BLaER1 (cell line): ENCODE results near the gene RIC8B.

Experiments used
- H3K27ac ChIP-seq: shearing (Covaris generic); formaldehyde crosslinking; 2 replicates; pipeline ENCODE4 v1.8.1; 2022
- H3K27me3 ChIP-seq: shearing (Covaris generic); formaldehyde crosslinking; 2 replicates; pipeline ENCODE4 v1.8.1; 2022
- H3K36me3 ChIP-seq: shearing (Covaris generic); formaldehyde crosslinking; 2 replicates; pipeline ENCODE4 v1.8.1; 2022
- H3K4me1 ChIP-seq: shearing (Covaris generic); formaldehyde crosslinking; 2 replicates; pipeline ENCODE4 v1.8.1; 2022
- H3K4me2 ChIP-seq: shearing (Covaris generic); formaldehyde crosslinking; 2 replicates; pipeline ENCODE4 v1.8.1; 2022
- H3K4me3 ChIP-seq: shearing (Covaris generic); formaldehyde crosslinking; 2 replicates; pipeline ENCODE4 v1.8.1; 2022
- H3K9ac ChIP-seq: shearing (Covaris generic); formaldehyde crosslinking; 2 replicates; pipeline ENCODE4 v1.8.1; 2022
- H3K9me3 ChIP-seq: shearing (Covaris generic); formaldehyde crosslinking; 2 replicates; pipeline ENCODE4 v1.8.1; 2022
- H4K20me1 ChIP-seq: shearing (Covaris generic); formaldehyde crosslinking; 2 replicates; pipeline ENCODE4 v1.8.1; 2022
- Cebpa-rat ChIP-seq: shearing (Covaris generic); IDR thresholded peaks from 2 replicates; pipeline ENCODE4 v1.8.1; 2022

RIC8B gene

GRCh38 chr12:106885541-106886249, 111.2 kb downstream of the RIC8B start:
- no peaks in the 10 kb centered on the region for H3K9me3 ChIP-seq
- no peak for TF ChIP-seq Cebpa-rat
- H3K4me1 ChIP-seq = no peaks in the 10 kb centered on the region
- H3K9ac ChIP-seq = no peak overlapping the region
- H3K36me3 ChIP-seq = peaks cover 77% of the 10 kb centered on the region
- no peak overlapping the region for H3K4me3 ChIP-seq
- no peak overlapping the region for H3K4me2 ChIP-seq
- no peaks in the 10 kb centered on the region for H3K27me3 ChIP-seq
- no peak overlapping the region for H3K27ac ChIP-seq
- no peaks in the 10 kb centered on the region for H4K20me1 ChIP-seq

DNA sequence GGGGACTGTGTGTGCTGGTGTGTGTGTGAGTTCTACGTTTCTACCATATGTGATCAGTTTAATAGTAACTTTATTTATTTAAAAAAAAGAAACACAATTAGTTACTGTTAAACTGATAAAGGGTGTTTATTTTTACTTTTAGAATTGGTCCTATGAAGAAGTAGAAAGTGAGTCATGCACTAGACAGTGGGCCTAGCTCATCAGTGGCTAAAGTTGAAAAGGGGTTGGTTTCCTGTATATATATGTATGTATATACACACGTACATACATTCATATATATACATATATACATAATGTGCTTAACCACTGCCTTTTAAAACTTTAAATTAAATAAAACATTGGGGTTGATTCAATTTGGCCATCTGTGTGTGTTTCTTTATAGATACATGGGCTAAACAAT, 112.5 kb downstream of the RIC8B start:
- Histone ChIP-seq H3K9ac (no peak overlapping the region), H4K20me1 (no peaks in the 10 kb centered on the region), H3K36me3 (peaks cover 64% of the 10 kb centered on the region), H3K4me3 (no peak overlapping the region), H3K27me3 (no peaks in the 10 kb centered on the region), H3K4me1 (no peaks in the 10 kb centered on the region), H3K4me2 (no peak overlapping the region), H3K9me3 (no peaks in the 10 kb centered on the region), H3K27ac (no peak overlapping the region)
- no peak for TF ChIP-seq Cebpa-rat

- no peaks in the 10 kb centered on the region for H3K4me1 ChIP-seq
- H3K36me3 ChIP-seq = peaks cover 50% of the 10 kb centered on the region
- no peaks in the 10 kb centered on the region for H4K20me1 ChIP-seq
- H3K9me3 ChIP-seq = no peaks in the 10 kb centered on the region
- no peak for TF ChIP-seq Cebpa-rat
- H3K9ac ChIP-seq = no peak overlapping the region
- H3K27ac ChIP-seq = no peak overlapping the region
- no peak overlapping the region for H3K4me2 ChIP-seq
- no peak overlapping the region for H3K4me3 ChIP-seq
- H3K27me3 ChIP-seq = no peaks in the 10 kb centered on the region
Observed at GRCh38 chr12:106888348-106888970, 114.0 kb downstream of the RIC8B start.

GRCh38 chr12:106889326-106889725, 114.8 kb downstream of the RIC8B start:
- TF ChIP-seq Cebpa-rat = no peak
- no peak overlapping the region for H3K27ac ChIP-seq
- peaks cover 41% of the 10 kb centered on the region for H3K36me3 ChIP-seq
- H4K20me1 ChIP-seq = no peaks in the 10 kb centered on the region
- no peaks in the 10 kb centered on the region for H3K9me3 ChIP-seq
- no peak overlapping the region for H3K9ac ChIP-seq
- no peaks in the 10 kb centered on the region for H3K4me1 ChIP-seq
- H3K4me2 ChIP-seq = no peak overlapping the region
- no peak overlapping the region for H3K4me3 ChIP-seq
- no peaks in the 10 kb centered on the region for H3K27me3 ChIP-seq

GRCh38 chr12:106889950-106890626, 115.6 kb downstream of the RIC8B start:
- no peak overlapping the region for H3K4me2 ChIP-seq
- no peaks in the 10 kb centered on the region for H3K9me3 ChIP-seq
- no peaks in the 10 kb centered on the region for H4K20me1 ChIP-seq
- no peak for TF ChIP-seq Cebpa-rat
- no peak overlapping the region for H3K4me3 ChIP-seq
- no peaks in the 10 kb centered on the region for H3K4me1 ChIP-seq
- no peaks in the 10 kb centered on the region for H3K27me3 ChIP-seq
- peaks cover 35% of the 10 kb centered on the region for H3K36me3 ChIP-seq
- H3K27ac ChIP-seq = no peak overlapping the region
- no peak overlapping the region for H3K9ac ChIP-seq

- no peaks in the 10 kb centered on the region for H3K27me3 ChIP-seq
- TF ChIP-seq Cebpa-rat = no peak
- no peak overlapping the region for H3K4me2 ChIP-seq
- H3K36me3 ChIP-seq = peaks cover 22% of the 10 kb centered on the region
- no peaks in the 10 kb centered on the region for H3K4me1 ChIP-seq
- no peak overlapping the region for H3K4me3 ChIP-seq
- no peaks in the 10 kb centered on the region for H4K20me1 ChIP-seq
- no peaks in the 10 kb centered on the region for H3K9me3 ChIP-seq
- no peak overlapping the region for H3K9ac ChIP-seq
- H3K27ac ChIP-seq = no peak overlapping the region
Observed at GRCh38 chr12:106892075-106892474, 117.6 kb downstream of the RIC8B start.

- Histone ChIP-seq H3K9ac (no peak overlapping the region), H3K27me3 (no peaks in the 10 kb centered on the region), H3K36me3 (peaks cover 8% of the 10 kb centered on the region), H3K4me2 (no peak overlapping the region), H3K4me1 (no peaks in the 10 kb centered on the region), H3K27ac (no peak overlapping the region), H4K20me1 (no peaks in the 10 kb centered on the region), H3K4me3 (no peak overlapping the region), H3K9me3 (no peaks in the 10 kb centered on the region)
- TF ChIP-seq Cebpa-rat = no peak
Observed at GRCh38 chr12:106893451-106893850, 119.0 kb downstream of the RIC8B start.

DNA sequence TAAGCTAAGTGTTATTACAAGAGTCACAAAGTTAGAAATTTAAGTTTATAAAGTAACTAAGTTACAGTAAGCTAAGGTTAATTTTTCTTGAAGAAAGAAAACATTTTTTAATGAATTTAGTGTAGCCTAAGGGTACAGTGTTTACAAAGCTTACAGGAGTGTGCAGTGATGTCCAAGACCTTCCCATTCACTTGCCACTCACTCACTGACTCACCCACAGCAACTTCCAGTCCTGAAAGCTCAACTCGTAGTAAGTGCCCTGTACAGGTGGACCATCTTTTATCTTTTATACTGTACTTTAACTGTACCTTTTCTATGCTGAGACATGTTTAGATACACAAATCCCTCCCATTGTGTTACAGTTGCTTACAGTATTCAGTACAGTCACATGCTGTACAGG, 120.3 kb downstream of the RIC8B start:
- no peak overlapping the region for H3K4me3 ChIP-seq
- no peaks in the 10 kb centered on the region for H4K20me1 ChIP-seq
- H3K4me2 ChIP-seq = no peak overlapping the region
- H3K36me3 ChIP-seq = 0 out of 2 replicates have a peak, but pooled peaks cover 4% of the 10 kb centered on the region
- no peaks in the 10 kb centered on the region for H3K27me3 ChIP-seq
- H3K4me1 ChIP-seq = no peaks in the 10 kb centered on the region
- H3K9me3 ChIP-seq = no peaks in the 10 kb centered on the region
- H3K27ac ChIP-seq = no peak overlapping the region
- no peak for TF ChIP-seq Cebpa-rat
- no peak overlapping the region for H3K9ac ChIP-seq

DNA sequence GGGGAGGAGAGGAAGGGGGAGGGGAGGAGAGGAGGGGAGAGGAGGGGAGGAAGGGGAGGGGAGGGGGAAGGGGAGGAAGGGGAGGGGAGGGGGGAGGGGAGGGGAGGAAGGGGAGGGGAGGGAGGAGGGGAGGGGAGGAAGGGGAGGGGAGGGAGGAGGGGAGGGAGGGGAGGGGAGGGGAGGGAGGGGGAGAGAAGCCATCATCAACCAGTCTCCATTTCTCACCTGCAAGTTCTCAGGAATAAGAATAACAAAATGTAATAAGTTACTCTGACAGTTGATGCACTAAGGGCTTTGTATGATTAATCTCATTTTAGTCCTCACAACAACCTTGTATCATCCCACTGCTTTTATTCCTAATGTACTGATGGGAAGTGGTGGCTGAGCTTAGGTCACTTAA, 122.1 kb downstream of the RIC8B start:
- no peaks in the 10 kb centered on the region for H3K27me3 ChIP-seq
- H3K4me2 ChIP-seq = no peak overlapping the region
- H3K9me3 ChIP-seq = no peaks in the 10 kb centered on the region
- no peak overlapping the region for H3K9ac ChIP-seq
- no peaks in the 10 kb centered on the region for H3K36me3 ChIP-seq
- H3K4me3 ChIP-seq = no peak overlapping the region
- H3K4me1 ChIP-seq = no peaks in the 10 kb centered on the region
- no peak for TF ChIP-seq Cebpa-rat
- H3K27ac ChIP-seq = no peak overlapping the region
- H4K20me1 ChIP-seq = no peaks in the 10 kb centered on the region

- Histone ChIP-seq H3K9ac (no peak overlapping the region), H3K4me3 (no peak overlapping the region), H3K4me2 (no peak overlapping the region), H3K9me3 (no peaks in the 10 kb centered on the region), H3K4me1 (no peaks in the 10 kb centered on the region), H3K27me3 (no peaks in the 10 kb centered on the region), H3K36me3 (no peaks in the 10 kb centered on the region), H3K27ac (no peak overlapping the region), H4K20me1 (no peaks in the 10 kb centered on the region)
- no peak for TF ChIP-seq Cebpa-rat
Observed at GRCh38 chr12:106897082-106897481, 122.6 kb downstream of the RIC8B start.
